Endodermal cell (in vitro differentiated cells): ENCODE measurements around the gene ATP2A2. TPM values are rescaled to one million over a fixed set of nuclear protein-coding genes. Genes with fewer than 3 reads are reported as not detected.

Experiments used
- DNase-seq: peaks from one replicate; pipeline ENCODE4 v3.0.0-alpha.2; 2017
- H3K27ac ChIP-seq: 2 replicates; pipeline ENCODE4 v1.5.1; 2013; ENCODE audit warnings: mild to moderate bottlenecking, low read depth, low read length, moderate library complexity
- H3K27me3 ChIP-seq: 2 replicates; pipeline ENCODE4 v1.6.1; 2013; ENCODE audit warnings: mild to moderate bottlenecking, low read length, moderate library complexity; ENCODE audit not compliant: insufficient read depth, control insufficient read depth, poor library complexity, severe bottlenecking
- H3K36me3 ChIP-seq: 2 replicates; pipeline ENCODE4 v1.7.0; 2013; ENCODE audit warnings: mild to moderate bottlenecking, low read length, moderate library complexity; ENCODE audit not compliant: control insufficient read depth, insufficient read depth
- H3K4me1 ChIP-seq: one replicate; pipeline ENCODE4 v1.7.0; 2013; ENCODE audit warnings: low read length; ENCODE audit not compliant: control insufficient read depth, insufficient read depth
- H3K4me3 ChIP-seq: 2 replicates; pipeline ENCODE4 v1.5.1; 2013; ENCODE audit warnings: mild to moderate bottlenecking, low read length, moderate library complexity
- H3K9ac ChIP-seq: 2 replicates; pipeline ENCODE4 v1.6.1; 2013; ENCODE audit warnings: mild to moderate bottlenecking, low read length, moderate library complexity; ENCODE audit not compliant: poor library complexity, severe bottlenecking; ENCODE audit errors: extremely low read depth
- H3K9me3 ChIP-seq: 2 replicates; pipeline ENCODE4 v1.6.1; 2013; ENCODE audit warnings: mild to moderate bottlenecking, low read length, moderate library complexity; ENCODE audit not compliant: control insufficient read depth
- H3K27ac Mint-ChIP-seq: 2 replicates; pipeline ENCODE4 v1.8.0; 2020; ENCODE audit warnings: mixed read lengths
- H3K27me3 Mint-ChIP-seq: 2 replicates; pipeline ENCODE4 v1.8.0; 2021; ENCODE audit warnings: mild to moderate bottlenecking, mixed read lengths; ENCODE audit not compliant: insufficient read depth
- H3K36me3 Mint-ChIP-seq: 2 replicates; pipeline ENCODE4 v1.8.0; 2020; ENCODE audit warnings: low read depth, mixed read lengths
- H3K4me1 Mint-ChIP-seq: 2 replicates; pipeline ENCODE4 v1.8.0; 2020; ENCODE audit warnings: mixed read lengths
- H3K4me3 Mint-ChIP-seq: 2 replicates; pipeline ENCODE4 v1.8.0; 2020; ENCODE audit warnings: mild to moderate bottlenecking, moderate library complexity, mixed read lengths
- H3K9me3 Mint-ChIP-seq: 2 replicates; pipeline ENCODE4 v1.8.0; 2020; ENCODE audit warnings: mild to moderate bottlenecking, mixed read lengths
- WGBS, 2 experiments: methylation state at CpG; one replicate each; pipeline versions ENCODE4 v1.1.5 to v1.1.7; 2013; ENCODE audit warnings: missing lambda C conversion rate in 2 of 2, mixed read lengths in 1 of 2; ENCODE audit not compliant: insufficient coverage in 1 of 2, insufficient read length in 1 of 2; 5-methylcytosine and 5-hydroxymethylcytosine counted together
- total RNA-seq, 2 donors: library from RNA; stranded (reverse); fragmentation: NEBNext Ultra II Directional in 1 of 2; extraction: Animal tissue kit (Norgen Biotek cat#: 25700) in 1 of 2; gene quantifications; 2 replicates in 1 of 2; 3 replicates in 1 of 2; pipeline ENCODE4 v1.2.1, GENCODE V29; 2021
- TF ChIP-seq, protein P1 (sequence below): fragments of 200-600 bp; sonication (generic); conservative IDR thresholded peaks from 2 replicates; pipeline ENCODE4 v1.5.0; 2021; ENCODE audit warnings: antibody characterized with exemption, mild to moderate bottlenecking

ATP2A2 gene
- total RNA-seq, 2 donors from 2014 or later: 151 to 235 TPM

DNA sequence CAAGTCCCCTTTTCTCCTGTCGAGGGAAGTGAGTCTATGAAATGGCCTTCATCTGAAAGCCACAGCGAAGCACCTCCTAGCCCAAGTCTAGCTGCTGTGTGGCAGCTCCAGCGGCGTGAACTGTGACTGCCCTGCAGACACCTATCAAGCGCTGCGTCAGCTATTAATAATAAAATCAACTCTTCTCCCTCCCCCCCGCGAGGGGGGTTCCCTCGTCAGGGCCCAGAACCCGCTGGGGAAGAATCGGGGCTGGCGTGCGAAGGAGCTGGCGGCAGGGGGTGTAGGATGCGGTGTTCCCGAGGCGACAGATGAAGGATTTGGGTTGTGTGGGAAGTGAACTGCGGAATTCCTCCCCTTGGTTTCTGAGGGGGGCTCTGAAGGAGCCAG lies 662 bp upstream of the ATP2A2 start:
- Mint-ChIP-seq H3K27ac (peak overlapping the region; percentile 35), H3K9me3 (no peaks in the 10 kb centered on the region), H3K27me3 (peaks cover 8% of the 10 kb centered on the region), H3K36me3 (peaks cover 24% of the 10 kb centered on the region), H3K4me1 (peaks cover 41% of the 10 kb centered on the region), H3K4me3 (peak overlapping the region; percentile 91)
- DNase-seq: peak; percentile 87
- Histone ChIP-seq H3K9me3 (no peaks in the 10 kb centered on the region), H3K27ac (peak overlapping the region; percentile 89), H3K36me3 (peaks cover 30% of the 10 kb centered on the region), H3K4me3 (peak overlapping the region; percentile 74), H3K4me1 (peaks cover 4% of the 10 kb centered on the region), H3K27me3 (no peaks in the 10 kb centered on the region), H3K9ac (peak overlapping the region; percentile 65)
- WGBS, 2 experiments: 0 to 6% methylated on average over 1 to 18 of the region's 18 CpGs
- TF ChIP-seq, protein P1, sequence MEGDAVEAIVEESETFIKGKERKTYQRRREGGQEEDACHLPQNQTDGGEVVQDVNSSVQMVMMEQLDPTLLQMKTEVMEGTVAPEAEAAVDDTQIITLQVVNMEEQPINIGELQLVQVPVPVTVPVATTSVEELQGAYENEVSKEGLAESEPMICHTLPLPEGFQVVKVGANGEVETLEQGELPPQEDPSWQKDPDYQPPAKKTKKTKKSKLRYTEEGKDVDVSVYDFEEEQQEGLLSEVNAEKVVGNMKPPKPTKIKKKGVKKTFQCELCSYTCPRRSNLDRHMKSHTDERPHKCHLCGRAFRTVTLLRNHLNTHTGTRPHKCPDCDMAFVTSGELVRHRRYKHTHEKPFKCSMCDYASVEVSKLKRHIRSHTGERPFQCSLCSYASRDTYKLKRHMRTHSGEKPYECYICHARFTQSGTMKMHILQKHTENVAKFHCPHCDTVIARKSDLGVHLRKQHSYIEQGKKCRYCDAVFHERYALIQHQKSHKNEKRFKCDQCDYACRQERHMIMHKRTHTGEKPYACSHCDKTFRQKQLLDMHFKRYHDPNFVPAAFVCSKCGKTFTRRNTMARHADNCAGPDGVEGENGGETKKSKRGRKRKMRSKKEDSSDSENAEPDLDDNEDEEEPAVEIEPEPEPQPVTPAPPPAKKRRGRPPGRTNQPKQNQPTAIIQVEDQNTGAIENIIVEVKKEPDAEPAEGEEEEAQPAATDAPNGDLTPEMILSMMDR: peak; percentile 30

DNA sequence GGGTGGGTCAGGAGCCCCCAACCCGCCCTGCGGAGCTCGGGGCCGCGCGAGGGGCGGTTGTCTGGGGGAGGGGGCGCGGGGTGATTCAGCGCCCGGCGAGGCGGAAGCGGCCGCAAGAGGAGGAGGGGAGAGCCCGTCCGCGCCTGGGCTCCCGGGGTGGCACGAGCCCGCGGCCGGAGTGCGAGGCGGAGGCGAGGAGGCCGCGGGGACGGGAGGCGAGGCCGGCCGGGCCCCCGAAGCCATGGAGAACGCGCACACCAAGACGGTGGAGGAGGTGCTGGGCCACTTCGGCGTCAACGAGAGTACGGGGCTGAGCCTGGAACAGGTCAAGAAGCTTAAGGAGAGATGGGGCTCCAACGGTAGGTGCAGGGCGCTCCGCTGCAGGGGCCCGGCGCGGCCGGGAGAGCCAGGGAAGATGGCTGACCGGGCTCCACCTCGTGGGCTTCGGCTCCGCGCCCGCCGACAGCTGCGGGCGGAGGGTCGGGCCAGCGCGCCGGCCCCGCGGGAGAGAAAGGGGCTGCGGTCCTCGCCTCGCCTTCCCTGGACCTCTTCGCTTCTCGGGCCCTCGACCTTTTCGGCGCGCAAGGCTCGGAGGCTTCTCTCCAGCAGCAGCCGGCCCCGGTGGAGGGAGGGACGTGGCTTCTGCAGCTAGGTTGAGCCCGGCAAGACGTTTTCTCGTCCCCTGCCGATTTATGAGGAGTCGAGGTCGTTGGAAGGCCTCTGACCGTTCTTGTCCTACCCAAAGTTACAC lies 677 bp downstream of the ATP2A2 start:
- Mint-ChIP-seq H3K9me3 (no peaks in the 10 kb centered on the region), H3K36me3 (peaks cover 36% of the 10 kb centered on the region), H3K4me1 (peaks cover 47% of the 10 kb centered on the region), H3K27ac (peak overlapping the region; percentile 91), H3K4me3 (peak overlapping the region; percentile 91), H3K27me3 (peaks cover 8% of the 10 kb centered on the region)
- Histone ChIP-seq H3K4me1 (peaks cover 4% of the 10 kb centered on the region), H3K27ac (peak overlapping the region; percentile 96), H3K4me3 (peak overlapping the region; percentile 96), H3K9me3 (no peaks in the 10 kb centered on the region), H3K9ac (peak overlapping the region; percentile 91), H3K27me3 (no peaks in the 10 kb centered on the region), H3K36me3 (peaks cover 43% of the 10 kb centered on the region)
- TF ChIP-seq, protein P1: no peak
- WGBS, 2 experiments: 0% methylated on average over 29 to 82 of the region's 82 CpGs
- peak; percentile 85 for DNase-seq

DNA sequence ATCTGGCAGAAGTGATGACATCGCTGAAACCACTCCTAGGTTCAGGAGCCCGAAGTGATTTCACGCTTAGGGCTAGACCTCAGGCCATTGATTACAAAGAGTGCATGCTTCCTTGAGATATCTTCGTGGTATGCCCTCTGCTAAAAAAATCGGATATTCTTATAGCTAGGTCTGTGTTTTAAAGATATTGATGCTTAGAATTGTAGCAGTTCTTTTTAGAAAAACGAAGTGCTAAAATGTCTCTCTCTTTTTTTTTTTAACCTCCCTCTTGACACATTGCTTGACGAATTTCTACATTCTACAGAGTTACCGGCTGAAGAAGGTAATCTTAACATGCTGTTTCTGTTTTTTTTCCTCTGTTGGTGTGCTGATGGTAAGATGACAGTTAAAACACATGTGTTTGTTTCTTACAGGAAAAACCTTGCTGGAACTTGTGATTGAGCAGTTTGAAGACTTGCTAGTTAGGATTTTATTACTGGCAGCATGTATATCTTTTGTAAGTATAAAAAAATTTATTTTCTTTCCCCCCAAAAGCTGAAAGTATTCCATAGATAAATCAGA lies 1.3 kb downstream of the ATP2A2 start:
- Mint-ChIP-seq H3K4me3 (peak overlapping the region; percentile 91), H3K4me1 (peaks cover 47% of the 10 kb centered on the region), H3K27me3 (peaks cover 8% of the 10 kb centered on the region), H3K27ac (peak overlapping the region; percentile 91), H3K9me3 (no peaks in the 10 kb centered on the region), H3K36me3 (peaks cover 41% of the 10 kb centered on the region)
- Histone ChIP-seq H3K9ac (peak overlapping the region; percentile 91), H3K27ac (peak overlapping the region; percentile 96), H3K27me3 (no peaks in the 10 kb centered on the region), H3K9me3 (no peaks in the 10 kb centered on the region), H3K36me3 (peaks cover 48% of the 10 kb centered on the region), H3K4me3 (peak overlapping the region; percentile 96), H3K4me1 (peaks cover 4% of the 10 kb centered on the region)
- WGBS, 2 experiments: 0% methylated on average over 4 to 8 of the region's 8 CpGs
- TF ChIP-seq, protein P1: no peak
- DNase-seq: no peak
